Natural killer cell (primary cell): ENCODE data around the gene WWTR1. TPM values are rescaled to one million over a fixed set of nuclear protein-coding genes. Genes with fewer than 3 reads are reported as not detected.

Source experiments
- ATAC-seq, 3 donors: fragments of 150-1000 bp in 2 of 3; fragments of 200-7000 bp in 1 of 3; cut with Tn5 transposase; 1 replicate in 1 of 3; 2 replicates in 2 of 3; pipeline ENCODE4 v1.10.0; 2021; ENCODE audit warnings: mild to moderate bottlenecking in 2 of 3, moderate library complexity in 2 of 3
- DNase-seq, 2 donors: peaks; one replicate each; pipeline versions ENCODE4 v3.0.0 to v3.0.0-alpha.2; 2013 to 2021; ENCODE audit warnings: mixed read lengths in 1 of 2
- H3K27ac ChIP-seq: one replicate; pipeline ENCODE4 v1.5.1; 2013; ENCODE audit warnings: mild to moderate bottlenecking, low read length
- H3K27me3 ChIP-seq: one replicate; pipeline ENCODE4 v1.6.1; 2013; ENCODE audit warnings: low read length; ENCODE audit not compliant: control insufficient read depth, insufficient read depth
- H3K36me3 ChIP-seq: one replicate; pipeline ENCODE4 v1.6.1; 2013; ENCODE audit warnings: low read length; ENCODE audit not compliant: control insufficient read depth, insufficient read depth
- H3K4me1 ChIP-seq: one replicate; pipeline ENCODE4 v1.6.1; 2013; ENCODE audit warnings: low read length; ENCODE audit not compliant: control insufficient read depth, insufficient read depth
- H3K4me3 ChIP-seq: one replicate; pipeline ENCODE4 v1.5.1; 2013; ENCODE audit warnings: low read length
- H3K9me3 ChIP-seq: one replicate; pipeline ENCODE4 v1.6.1; 2013; ENCODE audit warnings: low read length; ENCODE audit not compliant: control insufficient read depth, insufficient read depth
- H3K27ac Mint-ChIP-seq, 2 donors: one replicate each; pipeline ENCODE4 v1.8.0; 2022; ENCODE audit warnings: mild to moderate bottlenecking in 2 of 2, mixed read lengths in 2 of 2, moderate library complexity in 1 of 2
- H3K27me3 Mint-ChIP-seq, 2 donors: one replicate each; pipeline ENCODE4 v1.8.0; 2022; ENCODE audit warnings: low read depth in 2 of 2, mixed read lengths in 2 of 2
- H3K36me3 Mint-ChIP-seq: one replicate; pipeline ENCODE4 v1.8.0; 2022; ENCODE audit warnings: mixed read lengths
- H3K4me1 Mint-ChIP-seq, 2 donors: one replicate each; pipeline ENCODE4 v1.8.0; 2022; ENCODE audit warnings: mixed read lengths in 2 of 2
- H3K4me3 Mint-ChIP-seq: one replicate; pipeline ENCODE4 v1.8.0; 2022; ENCODE audit warnings: mild to moderate bottlenecking, moderate library complexity, mixed read lengths
- H3K9me3 Mint-ChIP-seq, 2 donors: one replicate each; pipeline ENCODE4 v1.8.0; 2022; ENCODE audit warnings: mixed read lengths in 2 of 2
- WGBS: methylation state at CpG from one replicate; pipeline ENCODE4 v1.1.7; 2013; ENCODE audit warnings: missing lambda C conversion rate; ENCODE audit not compliant: insufficient coverage; 5-methylcytosine and 5-hydroxymethylcytosine counted together
- intact Hi-C: fragments of 100-400 bp; cut with micrococcal nuclease; formaldehyde crosslinking; loops from one replicate; pipeline ENCODE4 v1.14.2; 2022
- total RNA-seq, 4 donors: library from RNA; stranded (reverse); fragments of 120-200 nt in 1 of 4; gene quantifications; one replicate each; pipeline versions ENCODE4 v1.2.3 to v1.2.4, GENCODE V29; 2013 to 2022
- TF ChIP-seq, protein P1 (sequence below): fragments of 200-600 bp; IDR thresholded peaks from one replicate; pipeline ENCODE4 v1.8.0; 2022; ENCODE audit warnings: antibody characterized with exemption

WWTR1 gene
- total RNA-seq, 3 donors from 2014 or later (not counting 1 experiment from before 2014, with no cell fraction given) = 0.72 to 1.1 (median 0.73) TPM

DNA sequence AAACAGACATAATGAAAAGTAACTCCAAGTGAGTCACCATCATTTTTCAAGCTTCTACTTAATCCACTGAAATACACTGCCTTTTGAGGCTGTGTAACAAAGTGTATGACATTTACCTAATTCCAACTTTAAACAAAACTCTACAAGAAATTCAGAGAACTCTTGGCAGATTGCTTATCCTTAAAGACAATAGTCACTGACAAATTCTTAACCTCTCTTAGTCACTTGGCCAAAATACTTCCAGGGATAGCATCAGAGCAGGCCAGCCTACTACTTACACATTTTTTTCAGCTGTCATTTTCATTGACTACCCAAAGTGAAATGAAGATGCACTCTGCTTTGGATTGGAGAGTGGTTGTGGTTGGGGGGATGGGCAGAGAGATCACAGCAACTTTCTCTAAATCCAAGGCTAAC, 3.6 kb downstream of the WWTR1 start:
- H3K4me3 ChIP-seq = no peak overlapping the region
- H3K4me1 ChIP-seq = peaks cover 20% of the 10 kb centered on the region
- no peak overlapping the region for H3K27ac ChIP-seq
- H3K36me3 ChIP-seq = no peaks in the 10 kb centered on the region
- Mint-ChIP-seq H3K9me3 (no peaks in the 10 kb centered on the region), H3K27me3 (peaks cover 32 to 50% of the 10 kb centered on the region in 2 donors), H3K27ac (no peak overlapping the region), H3K4me1 (peaks cover 12 to 20% of the 10 kb centered on the region in 2 donors), H3K4me3 (no peak overlapping the region), H3K36me3 (no peaks in the 10 kb centered on the region)
- H3K9me3 ChIP-seq = no peaks in the 10 kb centered on the region
- DNase-seq (no peak), ATAC-seq (no peak)
- peaks cover 18% of the 10 kb centered on the region for H3K27me3 ChIP-seq
- TF ChIP-seq, protein P1, sequence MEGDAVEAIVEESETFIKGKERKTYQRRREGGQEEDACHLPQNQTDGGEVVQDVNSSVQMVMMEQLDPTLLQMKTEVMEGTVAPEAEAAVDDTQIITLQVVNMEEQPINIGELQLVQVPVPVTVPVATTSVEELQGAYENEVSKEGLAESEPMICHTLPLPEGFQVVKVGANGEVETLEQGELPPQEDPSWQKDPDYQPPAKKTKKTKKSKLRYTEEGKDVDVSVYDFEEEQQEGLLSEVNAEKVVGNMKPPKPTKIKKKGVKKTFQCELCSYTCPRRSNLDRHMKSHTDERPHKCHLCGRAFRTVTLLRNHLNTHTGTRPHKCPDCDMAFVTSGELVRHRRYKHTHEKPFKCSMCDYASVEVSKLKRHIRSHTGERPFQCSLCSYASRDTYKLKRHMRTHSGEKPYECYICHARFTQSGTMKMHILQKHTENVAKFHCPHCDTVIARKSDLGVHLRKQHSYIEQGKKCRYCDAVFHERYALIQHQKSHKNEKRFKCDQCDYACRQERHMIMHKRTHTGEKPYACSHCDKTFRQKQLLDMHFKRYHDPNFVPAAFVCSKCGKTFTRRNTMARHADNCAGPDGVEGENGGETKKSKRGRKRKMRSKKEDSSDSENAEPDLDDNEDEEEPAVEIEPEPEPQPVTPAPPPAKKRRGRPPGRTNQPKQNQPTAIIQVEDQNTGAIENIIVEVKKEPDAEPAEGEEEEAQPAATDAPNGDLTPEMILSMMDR = no peak
- intact Hi-C loops = no loop called here

GRCh38 chr3:149653564-149653963, 4.3 kb downstream of the WWTR1 start:
- intact Hi-C loops = no loop called here
- DNase-seq = no peak
- H3K36me3 ChIP-seq = no peaks in the 10 kb centered on the region
- peaks cover 14% of the 10 kb centered on the region for H3K27me3 ChIP-seq
- TF ChIP-seq, protein P1 = no peak
- H3K27me3 Mint-ChIP-seq = peaks cover 28 to 50% of the 10 kb centered on the region in 2 donors
- no peak overlapping the region for H3K4me3 ChIP-seq
- no peaks in the 10 kb centered on the region for H3K36me3 Mint-ChIP-seq
- H3K27ac ChIP-seq = no peak overlapping the region
- no peak for ATAC-seq
- peaks cover 9 to 17% of the 10 kb centered on the region in 2 donors for H3K4me1 Mint-ChIP-seq
- peaks cover 16% of the 10 kb centered on the region for H3K4me1 ChIP-seq
- no peak overlapping the region for H3K4me3 Mint-ChIP-seq
- no peaks in the 10 kb centered on the region for H3K9me3 ChIP-seq
- no peak overlapping the region for H3K27ac Mint-ChIP-seq
- WGBS = 94% methylated on average over 2 of the region's 2 CpGs
- no peaks in the 10 kb centered on the region for H3K9me3 Mint-ChIP-seq

DNA sequence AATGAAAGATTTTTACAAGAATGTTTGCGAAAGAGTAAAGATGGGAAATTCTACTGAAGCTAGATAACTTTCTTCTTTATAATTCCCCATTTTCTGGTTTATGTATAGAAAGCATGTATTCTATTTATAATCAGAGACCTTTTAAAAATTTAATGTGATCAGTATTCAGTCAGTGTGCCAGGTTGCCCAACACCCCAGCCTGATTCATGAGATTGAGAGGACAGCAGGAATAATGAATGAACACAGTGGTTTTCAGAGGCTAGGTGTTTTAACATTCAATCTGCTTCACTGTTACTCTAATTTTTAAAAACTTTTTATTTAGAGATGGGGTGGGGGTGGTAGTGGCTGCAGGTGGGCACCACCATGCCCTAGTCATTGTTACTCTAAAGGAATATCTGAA, 4.7 kb downstream of the WWTR1 start:
- Mint-ChIP-seq H3K4me3 (no peak overlapping the region), H3K27ac (no peak overlapping the region), H3K4me1 (peaks cover 6 to 13% of the 10 kb centered on the region in 2 donors), H3K27me3 (peaks cover 28 to 50% of the 10 kb centered on the region in 2 donors), H3K36me3 (no peaks in the 10 kb centered on the region), H3K9me3 (no peaks in the 10 kb centered on the region)
- ATAC-seq = no peak
- Histone ChIP-seq H3K4me1 (peaks cover 11% of the 10 kb centered on the region), H3K36me3 (no peaks in the 10 kb centered on the region), H3K27ac (no peak overlapping the region), H3K4me3 (no peak overlapping the region), H3K27me3 (peaks cover 12% of the 10 kb centered on the region), H3K9me3 (no peaks in the 10 kb centered on the region)
- TF ChIP-seq, protein P1 = no peak
- intact Hi-C loops = no loop called here
- no peak for DNase-seq
- WGBS = no CpG with 5 or more reads among the region's 1 CpG

DNA sequence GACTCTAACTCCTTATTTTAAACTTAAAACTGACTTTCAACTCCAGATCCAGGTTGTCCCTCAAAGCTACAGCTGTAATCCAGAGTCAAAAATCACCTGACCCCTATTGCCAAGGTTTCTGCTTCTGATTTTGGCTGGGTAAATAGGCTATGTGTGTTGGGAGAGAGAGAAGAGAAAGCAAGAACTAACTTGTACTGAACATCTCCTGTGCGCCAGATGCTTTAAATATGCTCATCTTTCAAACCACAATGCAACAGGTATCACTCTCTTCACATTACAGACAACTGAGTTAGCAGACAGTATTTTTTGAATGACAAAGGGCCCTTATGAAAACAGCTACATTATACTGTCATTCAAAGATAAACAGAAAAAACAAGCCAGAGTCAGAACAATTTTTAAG, 7.0 kb downstream of the WWTR1 start:
- intact Hi-C loops = no loop called here
- Histone ChIP-seq H3K36me3 (no peaks in the 10 kb centered on the region), H3K9me3 (no peaks in the 10 kb centered on the region), H3K4me3 (no peak overlapping the region), H3K27ac (no peak overlapping the region), H3K4me1 (no peaks in the 10 kb centered on the region), H3K27me3 (peaks cover 4% of the 10 kb centered on the region)
- DNase-seq (no peak), ATAC-seq (no peak)
- H3K9me3 Mint-ChIP-seq = no peaks in the 10 kb centered on the region
- H3K4me3 Mint-ChIP-seq = no peak overlapping the region
- TF ChIP-seq, protein P1 = no peak
- H3K4me1 Mint-ChIP-seq = no peaks in the 10 kb centered on the region
- peaks cover 16 to 32% of the 10 kb centered on the region in 2 donors for H3K27me3 Mint-ChIP-seq
- 100% methylated on average over 1 of the region's 1 CpG for WGBS
- no peaks in the 10 kb centered on the region for H3K36me3 Mint-ChIP-seq
- no peak overlapping the region for H3K27ac Mint-ChIP-seq
